ENCODE measurements around the gene KTN1.

KTN1 gene

GRCh38 chr14:55654243-55654642, 74.2 kb downstream of the KTN1 start:
- Histone ChIP-seq H3K9me3 (ENCODE audit: control insufficient read depth, insufficient read depth, low read length) (no peaks in the 10 kb centered on the region), H3K9me2 (replicated peaks; ENCODE audit: control insufficient read depth, low read length) (no peaks in the 10 kb centered on the region), H3K27me3 (ENCODE audit: control insufficient read depth, low read length) (no peaks in the 10 kb centered on the region), H4K20me1 (ENCODE audit: control insufficient read depth, insufficient read depth, low read depth, low read length) (no peaks in the 10 kb centered on the region), H3K79me2 (ENCODE audit: control insufficient read depth, low read length) (no peaks in the 10 kb centered on the region), H3K36me3 (ENCODE audit: control insufficient read depth, low read length) (peaks cover 87% of the 10 kb centered on the region), H3F3A (ENCODE audit: control insufficient read depth, insufficient read depth) (0 out of 2 replicates have a peak, but pooled peaks cover 4% of the 10 kb centered on the region), H3K4me3 (ENCODE audit: low read length) (no peak overlapping the region), H3K4me1 (ENCODE audit: control insufficient read depth, low read length) (no peaks in the 10 kb centered on the region), H3K4me2 (ENCODE audit: low read length) (no peak overlapping the region), H3K27ac (ENCODE audit: low read depth, low read length) (no peak overlapping the region)
- TF ChIP-seq CTCF (IDR thresholded peaks at IDR 0.05; ENCODE audit: low read depth, low read length, poor library complexity, severe bottlenecking) (no peak), EZH2phosphoT487 (IDR thresholded peaks at IDR 0.05; ENCODE audit: borderline replicate concordance, low read length) (no peak)

- no peak overlapping the region for H3K4me3 ChIP-seq (ENCODE audit: low read length)
- no peaks in the 10 kb centered on the region for H4K20me1 ChIP-seq (ENCODE audit: control insufficient read depth, insufficient read depth, low read depth, low read length)
- 0 out of 2 replicates have a peak, but pooled peaks cover 4% of the 10 kb centered on the region for H3F3A ChIP-seq (ENCODE audit: control insufficient read depth, insufficient read depth)
- no peak for TF ChIP-seq EZH2phosphoT487 (IDR thresholded peaks at IDR 0.05; ENCODE audit: borderline replicate concordance, low read length)
- no peak for TF ChIP-seq CTCF (IDR thresholded peaks at IDR 0.05; ENCODE audit: low read depth, low read length, poor library complexity, severe bottlenecking)
- H3K36me3 ChIP-seq (ENCODE audit: control insufficient read depth, low read length), result peaks cover 80% of the 10 kb centered on the region
- no peaks in the 10 kb centered on the region for H3K9me2 ChIP-seq (replicated peaks; ENCODE audit: control insufficient read depth, low read length)
- no peak overlapping the region for H3K27ac ChIP-seq (ENCODE audit: low read depth, low read length)
- H3K79me2 ChIP-seq (ENCODE audit: control insufficient read depth, low read length), result no peaks in the 10 kb centered on the region
- no peak overlapping the region for H3K4me2 ChIP-seq (ENCODE audit: low read length)
- H3K27me3 ChIP-seq (ENCODE audit: control insufficient read depth, low read length), result no peaks in the 10 kb centered on the region
- no peaks in the 10 kb centered on the region for H3K4me1 ChIP-seq (ENCODE audit: control insufficient read depth, low read length)
- H3K9me3 ChIP-seq (ENCODE audit: control insufficient read depth, insufficient read depth, low read length), result no peaks in the 10 kb centered on the region
Observed at GRCh38 chr14:55661029-55661428, 81.0 kb downstream of the KTN1 start.

- Histone ChIP-seq H3K9me3 (ENCODE audit: control insufficient read depth, insufficient read depth, low read length) (no peaks in the 10 kb centered on the region), H3K27ac (ENCODE audit: low read depth, low read length) (no peak overlapping the region), H3K4me2 (ENCODE audit: low read length) (no peak overlapping the region), H3F3A (ENCODE audit: control insufficient read depth, insufficient read depth) (0 out of 2 replicates have a peak, but pooled peaks cover 4% of the 10 kb centered on the region), H3K4me3 (ENCODE audit: low read length) (no peak overlapping the region), H4K20me1 (ENCODE audit: control insufficient read depth, insufficient read depth, low read depth, low read length) (no peaks in the 10 kb centered on the region), H3K36me3 (ENCODE audit: control insufficient read depth, low read length) (peaks cover 78% of the 10 kb centered on the region), H3K27me3 (ENCODE audit: control insufficient read depth, low read length) (no peaks in the 10 kb centered on the region), H3K79me2 (ENCODE audit: control insufficient read depth, low read length) (no peaks in the 10 kb centered on the region), H3K4me1 (ENCODE audit: control insufficient read depth, low read length) (no peaks in the 10 kb centered on the region), H3K9me2 (replicated peaks; ENCODE audit: control insufficient read depth, low read length) (no peaks in the 10 kb centered on the region)
- TF ChIP-seq EZH2phosphoT487 (IDR thresholded peaks at IDR 0.05; ENCODE audit: borderline replicate concordance, low read length), result no peak
- TF ChIP-seq CTCF (IDR thresholded peaks at IDR 0.05; ENCODE audit: low read depth, low read length, poor library complexity, severe bottlenecking), result no peak
Observed at GRCh38 chr14:55662752-55663151, 82.7 kb downstream of the KTN1 start.

Measured in DOHH2 (cell line).